Measurements from ENCODE around the gene POLD4.

POLD4 gene

DNA sequence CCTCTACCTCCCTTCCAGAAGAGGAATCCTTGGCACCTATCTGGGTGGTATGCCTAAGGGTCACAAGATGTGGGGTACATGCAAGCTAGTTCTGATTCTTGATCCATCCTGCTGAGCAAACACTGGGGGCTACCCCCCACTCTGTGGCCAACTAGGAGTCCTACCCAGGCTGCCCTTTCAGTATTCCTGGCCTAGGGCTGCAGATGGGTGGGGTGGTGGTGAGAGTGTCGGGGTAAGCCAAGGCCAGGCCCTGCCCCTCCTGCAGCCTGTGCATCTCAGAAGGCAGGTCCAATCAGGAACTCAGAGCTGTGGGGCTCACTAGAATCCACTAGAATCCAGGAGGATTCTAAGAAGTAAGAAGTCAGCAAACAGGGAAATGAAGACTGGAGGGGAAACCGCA lies 39.1 kb downstream of the POLD4 start:
- DNase-seq: no peak

DNA sequence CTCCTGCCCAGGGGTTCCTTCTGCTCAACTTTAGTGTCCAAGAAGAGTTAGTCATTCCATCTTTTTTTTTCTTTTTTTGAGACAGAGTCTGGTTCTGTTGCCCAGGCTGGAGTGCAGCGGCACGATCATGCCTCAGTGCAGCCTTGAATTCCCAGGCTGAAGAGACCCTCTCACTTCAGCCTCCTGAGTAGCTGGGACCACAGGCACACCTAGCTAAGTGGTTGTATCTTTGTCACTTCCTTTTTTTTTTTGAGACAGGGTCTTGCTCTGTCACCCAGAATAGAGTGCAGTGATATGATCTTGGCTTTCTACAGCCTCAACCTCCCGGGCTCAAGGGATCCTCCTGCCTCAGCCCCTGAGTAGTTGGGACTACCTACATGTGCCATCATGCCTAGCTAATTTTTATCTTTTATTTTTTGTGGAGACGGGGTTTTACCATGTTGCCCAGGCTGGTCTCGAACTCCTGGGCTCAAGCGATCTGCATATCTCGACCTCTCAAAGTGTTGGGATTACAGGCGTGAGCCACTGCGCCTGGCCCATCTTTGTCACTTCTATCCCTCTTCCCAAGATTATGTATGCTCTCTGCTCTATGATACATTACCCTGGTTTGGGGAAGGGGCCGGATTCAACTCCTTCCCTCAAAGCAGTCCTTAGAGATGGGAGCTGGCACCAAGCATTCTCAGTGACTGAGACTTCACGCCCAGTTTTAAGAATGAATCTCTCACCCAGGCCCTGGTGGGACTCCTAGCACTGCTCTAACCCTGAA lies 40.0 kb downstream of the POLD4 start:
- no peak for DNase-seq

GRCh38 chr11:67312187-67313021 lies 40.9 kb downstream of the POLD4 start:
- DNase-seq: no peak

DNA sequence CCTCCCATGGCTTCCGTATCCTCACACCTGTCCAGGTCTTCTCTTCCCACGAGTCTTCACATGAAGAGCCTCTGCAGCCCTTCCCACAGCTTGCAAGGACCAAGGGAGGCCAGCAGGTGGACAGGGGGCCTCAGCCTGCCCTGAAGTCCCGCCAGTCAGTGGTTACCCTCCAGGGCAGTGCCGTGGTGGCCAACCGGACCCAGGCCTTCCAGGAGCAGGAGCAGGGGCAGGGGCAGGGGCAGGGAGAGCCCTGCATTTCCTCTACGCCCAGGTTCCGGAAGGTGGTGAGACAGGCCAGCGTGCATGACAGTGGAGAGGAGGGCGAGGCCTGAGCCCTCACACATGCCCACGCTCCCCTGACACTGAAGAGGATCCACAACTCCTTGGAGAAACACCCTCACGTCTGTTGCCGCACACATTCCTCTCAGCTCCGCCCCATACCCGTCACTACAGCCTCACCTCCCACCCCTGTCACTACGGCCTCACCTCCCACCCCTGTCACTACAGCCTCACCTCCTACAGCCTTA lies 41.7 kb downstream of the POLD4 start:
- DNase-seq: no peak

GRCh38 chr11:67311051-67311555 lies 42.2 kb downstream of the POLD4 start:
- no peak for DNase-seq

DNA sequence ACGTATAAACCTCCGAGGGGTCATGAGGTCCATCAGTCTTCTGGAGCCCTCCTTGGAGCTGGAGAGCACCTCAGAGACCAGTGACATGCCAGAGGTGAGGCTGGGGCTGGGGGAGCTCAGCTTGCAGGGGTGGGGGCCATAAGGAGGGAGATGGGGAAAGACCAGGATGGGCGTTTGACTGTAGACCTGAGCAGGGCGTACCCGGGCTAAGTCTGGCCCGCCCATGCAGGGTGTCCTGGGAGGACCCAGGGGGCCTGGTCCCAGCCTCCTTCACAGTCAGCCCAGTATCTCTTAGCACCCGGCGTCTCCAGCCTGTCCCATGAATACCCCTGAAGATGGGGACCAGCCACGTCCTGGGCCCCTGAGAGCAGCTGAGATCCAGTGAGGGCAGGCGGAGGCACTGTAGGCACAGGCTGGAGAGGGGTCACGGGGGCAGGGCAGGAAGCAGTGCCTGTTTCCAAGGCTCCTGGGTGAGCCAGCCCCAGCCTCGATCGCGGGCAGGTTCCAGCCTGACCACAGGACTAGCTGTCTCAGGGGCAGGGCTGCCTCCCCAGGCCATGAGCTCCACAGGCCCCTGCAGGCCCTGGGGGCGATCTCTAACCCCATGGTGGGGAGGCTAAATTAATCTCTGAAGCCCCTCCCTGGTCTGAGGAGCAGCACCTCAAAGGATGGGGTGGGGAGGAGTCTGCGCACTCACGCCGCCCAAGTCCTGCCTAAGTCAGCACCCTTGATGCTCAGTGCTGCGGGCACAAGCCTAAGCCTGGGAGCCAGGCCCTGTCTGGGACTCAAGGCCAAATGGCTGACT lies 42.9 kb downstream of the POLD4 start:
- DNase-seq: no peak

DNA sequence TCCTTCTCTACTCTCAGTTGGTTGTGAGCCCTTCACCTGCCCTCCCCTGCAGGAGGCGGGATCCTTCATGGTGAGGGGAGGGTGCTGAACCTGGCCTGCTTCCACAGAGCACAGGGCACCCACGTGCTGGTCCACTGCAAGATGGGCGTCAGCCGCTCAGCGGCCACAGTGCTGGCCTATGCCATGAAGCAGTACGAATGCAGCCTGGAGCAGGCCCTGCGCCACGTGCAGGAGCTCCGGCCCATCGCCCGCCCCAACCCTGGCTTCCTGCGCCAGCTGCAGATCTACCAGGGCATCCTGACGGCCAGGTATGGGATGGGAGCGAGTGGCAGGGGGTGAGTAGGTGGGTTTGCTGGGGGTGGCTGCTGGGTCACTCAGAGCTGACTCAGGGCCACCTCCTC lies 43.7 kb downstream of the POLD4 start:
- DNase-seq: no peak

GRCh38 chr11:67309166-67309565 lies 44.2 kb downstream of the POLD4 start:
- DNase-seq: no peak

DNA sequence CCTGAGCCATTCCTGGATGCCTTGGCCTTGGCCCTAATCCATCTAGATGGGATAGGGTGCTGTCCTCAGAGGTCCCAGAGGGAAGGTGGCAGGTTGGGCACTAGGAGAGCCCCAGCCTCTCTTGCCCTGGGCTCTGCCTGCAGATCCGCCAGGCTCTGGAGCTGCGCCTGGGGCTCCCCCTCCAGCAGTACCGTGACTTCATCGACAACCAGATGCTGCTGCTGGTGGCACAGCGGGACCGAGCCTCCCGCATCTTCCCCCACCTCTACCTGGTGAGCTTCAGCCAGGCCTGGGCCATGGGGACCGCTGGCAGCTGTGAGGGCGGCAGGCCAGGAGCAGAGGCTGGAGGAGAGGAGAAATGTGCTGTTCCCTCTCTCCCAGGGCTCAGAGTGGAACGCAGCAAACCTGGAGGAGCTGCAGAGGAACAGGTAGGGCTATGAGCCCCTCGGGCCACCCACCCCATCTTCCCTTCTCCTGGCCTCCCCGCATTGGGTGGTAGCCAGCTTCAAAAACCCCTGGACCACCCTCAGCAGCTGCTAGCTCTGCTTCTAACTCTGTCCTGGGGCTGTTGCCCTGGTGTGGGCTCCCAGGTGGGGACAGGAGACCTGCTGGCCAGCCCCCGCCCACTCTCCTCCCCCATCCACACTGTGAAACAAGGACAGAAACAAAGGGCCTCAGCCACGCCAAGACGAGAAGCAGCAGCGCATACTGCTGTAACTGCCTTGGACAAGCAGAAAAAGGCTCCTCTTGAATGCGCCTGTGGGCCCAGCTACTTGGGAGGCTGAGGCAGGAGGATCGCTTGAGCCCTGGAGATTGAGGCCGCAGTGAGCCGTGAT lies 45.1 kb downstream of the POLD4 start:
- DNase-seq: no peak

DNA sequence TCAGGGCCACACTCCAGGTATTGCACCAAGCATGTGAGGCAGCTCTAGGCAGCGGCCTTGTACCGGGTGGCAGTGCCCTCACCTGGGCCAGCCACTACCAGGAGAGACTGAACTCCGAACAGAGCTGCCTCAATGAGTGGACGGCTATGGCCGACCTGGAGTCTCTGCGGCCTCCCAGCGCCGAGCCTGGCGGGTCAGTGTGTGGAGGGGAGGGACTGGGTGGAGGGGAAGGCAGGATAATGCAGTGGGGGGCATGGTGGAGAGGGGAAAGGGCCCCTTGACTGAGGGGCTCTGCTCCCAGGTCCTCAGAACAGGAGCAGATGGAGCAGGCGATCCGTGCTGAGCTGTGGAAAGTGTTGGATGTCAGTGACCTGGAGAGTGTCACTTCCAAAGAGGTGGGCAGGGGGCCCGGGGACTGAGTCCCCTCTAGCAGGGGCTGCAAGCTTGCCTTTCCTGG lies 45.8 kb downstream of the POLD4 start:
- no peak for DNase-seq

GRCh38 chr11:67306769-67307544 lies 46.4 kb downstream of the POLD4 start:
- DNase-seq: no peak

DNA sequence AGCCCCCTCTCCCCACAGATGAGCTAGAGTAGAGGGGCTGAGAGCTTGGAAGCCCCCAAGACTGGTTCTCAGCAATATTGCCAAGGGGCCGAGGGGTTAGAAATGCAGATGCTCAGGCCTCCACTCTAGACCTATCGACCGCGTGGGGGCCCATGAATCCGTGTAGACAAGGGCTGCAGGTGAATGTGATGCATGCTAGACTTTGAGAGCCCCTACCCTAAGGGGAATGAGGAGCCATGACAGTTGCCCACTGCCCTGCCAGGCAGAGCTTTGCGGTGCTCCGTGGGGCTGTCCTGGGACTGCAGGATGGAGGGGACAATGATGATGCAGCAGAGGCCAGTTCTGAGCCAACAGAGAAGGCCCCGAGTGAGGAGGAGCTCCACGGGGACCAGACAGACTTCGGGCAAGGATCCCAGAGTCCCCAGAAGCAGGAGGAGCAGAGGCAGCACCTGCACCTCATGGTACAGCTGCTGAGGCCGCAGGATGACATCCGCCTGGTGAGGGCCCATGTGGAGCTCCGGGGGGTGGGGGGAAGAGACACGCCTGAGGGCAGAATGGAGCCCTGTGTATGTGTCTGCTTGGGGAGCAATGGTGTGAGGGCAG lies 48.7 kb downstream of the POLD4 start:
- no peak for DNase-seq

GRCh38 chr11:67303835-67304411 lies 49.4 kb downstream of the POLD4 start:
- no peak for DNase-seq

DNA sequence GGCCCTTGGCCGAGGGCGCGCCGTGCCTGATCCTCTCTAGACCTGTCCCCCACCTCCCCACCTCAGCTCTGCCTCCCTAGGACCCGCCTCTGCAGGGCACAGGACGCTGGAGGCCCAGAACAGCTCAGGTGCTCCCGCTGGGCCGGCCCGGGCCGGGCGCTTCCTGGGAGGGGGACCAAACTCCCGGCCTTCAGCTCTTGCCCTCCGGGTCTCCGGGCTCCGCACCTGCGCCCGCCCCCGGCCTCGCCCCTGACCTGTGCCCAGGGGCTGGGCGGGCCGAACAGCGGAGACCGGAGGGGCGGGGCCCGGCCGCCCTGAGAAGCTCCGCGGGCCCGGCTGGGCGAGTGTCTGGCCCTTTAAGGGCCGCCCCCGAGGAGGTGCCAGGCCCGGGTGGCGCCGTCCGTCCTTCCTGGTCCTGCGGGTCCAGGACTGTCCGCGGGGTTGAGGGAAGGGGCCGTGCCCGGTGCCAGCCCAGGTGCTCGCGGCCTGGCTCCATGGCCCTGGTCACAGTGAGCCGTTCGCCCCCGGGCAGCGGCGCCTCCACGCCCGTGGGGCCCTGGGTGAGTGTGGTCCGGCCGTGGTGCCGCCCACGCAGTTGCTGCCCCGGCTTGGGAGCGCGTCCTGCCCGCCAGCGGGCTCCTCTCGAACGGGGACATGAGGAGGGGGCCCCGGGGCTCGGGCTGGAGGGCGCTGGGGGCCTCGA lies 50.1 kb downstream of the POLD4 start, which contains the start of gene SSH3:
SSH3 (plus strand) TSS at position 399 of the 703 bp plus-strand sequence; CDS start at position 495, 96 bp downstream.
- DNase-seq: peak; percentile 52 to 55

GRCh38 chr11:67302571-67303131 lies 50.7 kb downstream of the POLD4 start:
- DNase-seq: peak; percentile 44 to 55

GRCh38 chr11:67301951-67302516 lies 51.3 kb downstream of the POLD4 start:
- DNase-seq: no peak

DNA sequence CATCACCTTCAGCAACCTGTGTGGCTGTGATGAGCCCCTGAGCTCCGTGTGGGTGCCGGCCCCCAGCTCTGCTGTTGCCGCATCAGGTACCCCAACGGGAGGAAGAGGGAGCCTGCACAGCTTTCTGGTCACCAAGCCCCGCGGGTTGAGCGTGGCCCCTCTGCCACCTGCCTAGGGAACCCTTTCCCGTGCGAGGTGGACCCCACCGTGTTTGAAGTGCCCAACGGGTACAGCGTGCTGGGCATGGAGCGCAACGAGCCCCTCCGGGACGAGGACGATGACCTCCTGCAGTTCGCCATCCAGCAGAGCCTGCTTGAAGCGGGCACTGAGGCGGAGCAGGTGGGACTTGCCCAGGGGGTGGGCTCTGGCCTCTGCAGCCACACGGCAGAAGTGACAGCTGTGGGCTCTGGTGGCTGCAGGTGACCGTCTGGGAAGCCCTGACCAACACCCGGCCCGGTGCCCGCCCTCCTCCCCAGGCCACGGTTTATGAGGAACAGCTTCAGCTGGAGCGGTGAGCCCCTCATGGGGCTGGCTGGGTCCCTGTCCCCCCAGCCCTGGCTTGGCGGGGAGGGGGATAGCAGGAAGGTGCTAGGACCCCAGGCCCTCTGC lies 51.9 kb downstream of the POLD4 start:
- no peak for DNase-seq
